ENCODE data around the gene FAM222B.
"Not testable (repeated sequence)": the region's sequence is repeated elsewhere in the genome, so short reads cannot be mapped to it uniquely, and the experiment has no call there.

The FAM222B gene

DNA sequence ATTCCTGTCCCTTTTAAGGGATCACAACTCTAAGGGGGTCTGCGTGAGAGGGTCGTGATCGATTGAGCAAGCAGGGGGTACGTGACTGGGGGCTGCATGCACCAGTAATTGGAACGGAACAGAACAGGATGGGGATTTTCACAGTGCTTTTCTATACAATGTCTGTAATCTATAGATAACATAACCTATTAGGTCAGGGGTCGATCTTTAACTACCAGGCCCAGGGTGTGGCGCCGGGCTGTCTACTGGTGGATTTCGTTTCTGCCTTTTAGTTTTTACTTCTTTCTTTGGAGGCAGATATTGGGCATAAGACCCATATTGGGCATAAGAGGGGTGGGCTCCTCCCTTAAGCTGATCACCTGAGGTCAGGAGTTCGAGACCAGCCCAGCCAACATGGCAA lies 6.0 kb downstream of the FAM222B start:
- H3K27me3 ChIP-seq (ENCODE audit: insufficient read depth, low read length); H3K4me3 ChIP-seq (ENCODE audit: low read length); H3K9me3 ChIP-seq (ENCODE audit: insufficient read depth, low read depth, low read length); H3K4me1 ChIP-seq (ENCODE audit: insufficient read depth, low read length); H3K9ac ChIP-seq (ENCODE audit: low read depth, low read length); H3K36me3 ChIP-seq (ENCODE audit: insufficient read depth, low read length); H3K27ac ChIP-seq (ENCODE audit: low read depth, low read length): not testable (repeated sequence)
- 93% methylated on average over 8 of the region's 10 CpGs for WGBS

GRCh38 chr17:28834420-28834819 lies 8.2 kb downstream of the FAM222B start:
- Histone ChIP-seq H3K9ac (ENCODE audit: low read depth, low read length) (no peak overlapping the region), H3K27me3 (ENCODE audit: insufficient read depth, low read length) (no peaks in the 10 kb centered on the region), H3K4me3 (ENCODE audit: low read length) (no peak overlapping the region), H3K4me1 (ENCODE audit: insufficient read depth, low read length) (no peaks in the 10 kb centered on the region), H3K9me3 (ENCODE audit: insufficient read depth, low read depth, low read length) (no peaks in the 10 kb centered on the region), H3K27ac (ENCODE audit: low read depth, low read length) (no peak overlapping the region), H3K36me3 (ENCODE audit: insufficient read depth, low read length) (peaks cover 2% of the 10 kb centered on the region; the same call in 1 of the 2 replicates)
- no CpG with 5 or more reads among the region's 1 CpG for WGBS

DNA sequence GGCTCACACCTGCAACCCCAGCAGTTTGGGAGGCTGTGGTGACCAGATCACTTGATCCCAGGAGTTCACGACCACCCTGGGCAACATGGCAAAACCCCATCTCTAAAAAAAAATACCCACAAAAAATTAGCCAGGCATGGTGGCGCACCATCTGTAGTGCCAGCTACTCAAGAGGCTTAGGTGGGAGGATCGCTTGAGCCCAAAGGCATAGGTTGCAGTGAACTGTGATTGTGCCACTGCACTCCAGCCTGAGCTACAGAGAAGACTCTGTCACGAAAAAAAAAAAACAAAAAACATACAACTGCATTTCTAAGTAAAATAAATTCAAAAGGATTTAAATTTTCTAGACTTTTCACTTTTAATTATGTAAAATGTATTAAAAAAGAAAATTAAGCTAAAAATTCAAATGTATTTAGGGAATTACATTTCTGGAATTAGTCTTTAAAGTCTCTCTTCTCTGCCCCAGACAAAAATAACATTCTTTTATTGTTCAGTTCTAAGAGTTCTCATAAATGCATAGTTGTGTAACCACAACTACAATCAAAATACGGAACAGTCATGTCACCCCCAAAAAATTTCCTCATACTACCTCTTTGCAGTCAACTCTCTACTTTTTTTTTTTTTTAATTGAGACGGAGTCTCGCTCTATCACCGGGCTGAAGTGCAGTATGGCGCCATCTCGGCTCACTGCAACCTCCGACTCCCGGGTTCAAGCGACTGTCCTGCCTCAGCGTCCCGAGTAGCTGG lies 14.1 kb downstream of the FAM222B start:
- Histone ChIP-seq H3K9ac (ENCODE audit: low read depth, low read length) (no peak overlapping the region), H3K27ac (ENCODE audit: low read depth, low read length) (no peak overlapping the region), H3K4me3 (ENCODE audit: low read length) (no peak overlapping the region), H3K9me3 (ENCODE audit: insufficient read depth, low read depth, low read length) (no peaks in the 10 kb centered on the region), H3K36me3 (ENCODE audit: insufficient read depth, low read length) (peaks cover 4% of the 10 kb centered on the region; the same call in 1 of the 2 replicates), H3K4me1 (ENCODE audit: insufficient read depth, low read length) (no peaks in the 10 kb centered on the region), H3K27me3 (ENCODE audit: insufficient read depth, low read length) (no peaks in the 10 kb centered on the region)
- WGBS: 97% methylated on average over 14 of the region's 15 CpGs

- H3K9ac ChIP-seq (ENCODE audit: low read depth, low read length): no peak overlapping the region
- H3K4me3 ChIP-seq (ENCODE audit: low read length): no peak overlapping the region
- no CpG with 5 or more reads among the region's 1 CpG for WGBS
- no peaks in the 10 kb centered on the region for H3K4me1 ChIP-seq (ENCODE audit: insufficient read depth, low read length)
- no peaks in the 10 kb centered on the region for H3K27me3 ChIP-seq (ENCODE audit: insufficient read depth, low read length)
- peaks cover 6% of the 10 kb centered on the region; the same call in 1 of the 2 replicates for H3K36me3 ChIP-seq (ENCODE audit: insufficient read depth, low read length)
- no peak overlapping the region for H3K27ac ChIP-seq (ENCODE audit: low read depth, low read length)
- no peaks in the 10 kb centered on the region for H3K9me3 ChIP-seq (ENCODE audit: insufficient read depth, low read depth, low read length)
Measured at GRCh38 chr17:28827672-28828071, 14.9 kb downstream of the FAM222B start.

- 84% methylated on average over 1 of the region's 1 CpG for WGBS
- Histone ChIP-seq H3K36me3 (ENCODE audit: insufficient read depth, low read length) (peaks cover 2% of the 10 kb centered on the region; the same call in 1 of the 2 replicates), H3K27ac (ENCODE audit: low read depth, low read length) (no peak overlapping the region), H3K4me1 (ENCODE audit: insufficient read depth, low read length) (peaks cover 5% of the 10 kb centered on the region; the same call in 1 of the 2 replicates), H3K4me3 (ENCODE audit: low read length) (no peak overlapping the region), H3K27me3 (ENCODE audit: insufficient read depth, low read length) (no peaks in the 10 kb centered on the region), H3K9ac (ENCODE audit: low read depth, low read length) (no peak overlapping the region), H3K9me3 (ENCODE audit: insufficient read depth, low read depth, low read length) (no peaks in the 10 kb centered on the region)
Measured at GRCh38 chr17:28819582-28819981, 23.0 kb downstream of the FAM222B start.

DNA sequence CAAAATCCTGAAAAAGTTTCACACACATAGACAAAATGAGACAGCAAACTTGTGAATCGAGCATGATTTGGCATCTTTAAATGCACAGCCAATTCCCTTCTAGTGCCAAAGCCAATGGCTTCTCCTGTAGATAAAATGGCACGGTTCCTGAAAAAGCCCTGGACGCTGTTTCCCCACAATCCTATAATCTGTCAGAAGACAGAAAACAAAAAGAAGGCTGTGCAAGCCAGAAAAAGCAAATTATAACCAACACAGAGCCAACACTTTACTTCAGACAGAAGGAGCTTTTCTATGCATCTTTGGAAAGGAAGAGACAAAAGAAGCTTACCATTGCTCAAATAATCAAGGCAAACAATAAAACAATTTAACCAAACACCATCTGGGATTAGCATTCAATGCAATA lies 23.8 kb downstream of the FAM222B start:
- 94% methylated on average over 3 of the region's 3 CpGs for WGBS
- H3K4me3 ChIP-seq (ENCODE audit: low read length): no peak overlapping the region
- H3K9ac ChIP-seq (ENCODE audit: low read depth, low read length): no peak overlapping the region

GRCh38 chr17:28816540-28816939 lies 26.1 kb downstream of the FAM222B start:
- no peak overlapping the region for H3K4me3 ChIP-seq (ENCODE audit: low read length)
- no peaks in the 10 kb centered on the region; the same call in 1 of the 2 replicates for H3K36me3 ChIP-seq (ENCODE audit: insufficient read depth, low read length)
- peaks cover 8% of the 10 kb centered on the region; the same call in 1 of the 2 replicates for H3K4me1 ChIP-seq (ENCODE audit: insufficient read depth, low read length)
- no peak overlapping the region for H3K27ac ChIP-seq (ENCODE audit: low read depth, low read length)
- H3K9ac ChIP-seq (ENCODE audit: low read depth, low read length): no peak overlapping the region
- H3K9me3 ChIP-seq (ENCODE audit: insufficient read depth, low read depth, low read length): no peaks in the 10 kb centered on the region
- H3K27me3 ChIP-seq (ENCODE audit: insufficient read depth, low read length): no peaks in the 10 kb centered on the region
- 92% methylated on average over 4 of the region's 4 CpGs for WGBS

More for the DNA sequence above, 23.8 kb downstream of the FAM222B start:
- Histone ChIP-seq H3K27me3 (ENCODE audit: insufficient read depth, low read length) (no peaks in the 10 kb centered on the region), H3K9me3 (ENCODE audit: insufficient read depth, low read depth, low read length) (no peaks in the 10 kb centered on the region), H3K4me1 (ENCODE audit: insufficient read depth, low read length) (peaks cover 5% of the 10 kb centered on the region; the same call in 1 of the 2 replicates), H3K27ac (ENCODE audit: low read depth, low read length) (no peak overlapping the region), H3K36me3 (ENCODE audit: insufficient read depth, low read length) (peaks cover 2% of the 10 kb centered on the region; the same call in 1 of the 2 replicates)

DNA sequence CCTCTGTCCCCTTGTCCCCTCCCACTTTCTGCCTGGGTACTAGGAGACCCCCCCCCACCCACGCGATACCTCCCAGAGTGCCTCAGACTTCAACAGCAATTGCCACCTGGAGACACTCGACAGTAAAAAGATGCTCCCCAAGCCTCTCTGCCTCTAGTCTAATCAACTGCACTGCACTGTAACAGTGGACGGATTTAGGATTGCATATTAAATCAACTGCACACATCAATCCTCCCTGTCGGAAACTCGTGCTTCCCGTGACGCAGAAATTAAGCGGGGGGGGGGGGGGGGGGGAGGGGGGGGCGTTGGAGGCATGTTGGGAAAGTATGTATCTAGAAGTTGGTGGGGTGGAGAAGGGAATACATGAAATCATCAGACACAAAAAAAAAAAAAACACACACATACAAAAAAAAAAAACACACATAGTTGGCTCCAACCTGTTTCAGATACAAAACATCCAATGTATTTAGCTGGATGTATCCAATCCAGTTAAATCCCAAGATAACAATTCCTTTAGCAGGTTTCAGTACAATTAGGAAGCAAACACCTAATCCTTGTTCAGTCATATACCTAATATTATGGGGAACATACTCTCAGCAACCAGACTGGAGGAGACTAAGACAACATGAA lies 29.7 kb downstream of the FAM222B start:
- Histone ChIP-seq H3K4me1 (ENCODE audit: insufficient read depth, low read length) (peaks cover 25% of the 10 kb centered on the region), H3K4me3 (ENCODE audit: low read length) (peak overlapping the region; percentile 82), H3K27me3 (ENCODE audit: insufficient read depth, low read length) (no peaks in the 10 kb centered on the region), H3K36me3 (ENCODE audit: insufficient read depth, low read length) (no peaks in the 10 kb centered on the region), H3K27ac (ENCODE audit: low read depth, low read length) (peak overlapping the region; percentile 86), H3K9me3 (ENCODE audit: insufficient read depth, low read depth, low read length) (no peaks in the 10 kb centered on the region), H3K9ac (ENCODE audit: low read depth, low read length) (peak overlapping the region; percentile 81)
- WGBS: 0% methylated on average over 4 of the region's 10 CpGs

GRCh38 chr17:28812091-28812747 lies 30.4 kb downstream of the FAM222B start:
- H3K27me3 ChIP-seq (ENCODE audit: insufficient read depth, low read length): no peaks in the 10 kb centered on the region
- no peaks in the 10 kb centered on the region for H3K9me3 ChIP-seq (ENCODE audit: insufficient read depth, low read depth, low read length)
- H3K4me1 ChIP-seq (ENCODE audit: insufficient read depth, low read length): peaks cover 30% of the 10 kb centered on the region
- under 1% methylated on average over 47 of the region's 47 CpGs for WGBS
- H3K4me3 ChIP-seq (ENCODE audit: low read length): peak overlapping the region; percentile 82
- peak overlapping the region; percentile 89 for H3K27ac ChIP-seq (ENCODE audit: low read depth, low read length)
- H3K9ac ChIP-seq (ENCODE audit: low read depth, low read length): peak overlapping the region; percentile 81
- H3K36me3 ChIP-seq (ENCODE audit: insufficient read depth, low read length): no peaks in the 10 kb centered on the region

DNA sequence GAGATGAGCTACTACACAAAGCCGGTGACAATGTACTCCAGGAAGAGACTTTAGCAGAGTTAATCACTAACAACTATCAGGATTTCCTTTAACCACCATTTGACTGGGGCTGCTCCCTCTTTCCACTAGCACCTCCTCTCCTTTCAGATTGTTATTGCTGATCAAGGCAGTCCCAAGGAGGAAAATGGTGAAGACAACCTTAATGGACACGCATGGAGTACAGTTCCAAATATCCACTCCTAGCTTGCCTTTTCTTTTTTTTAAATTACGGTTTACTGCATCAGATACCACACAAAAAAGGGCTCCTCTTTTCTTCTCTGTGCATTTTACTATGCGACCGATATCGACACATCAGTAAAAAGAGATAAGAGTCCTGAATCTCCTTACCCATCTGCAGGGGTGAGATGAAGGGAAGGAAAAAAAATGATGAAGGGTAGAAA lies 30.9 kb downstream of the FAM222B start:
- H3K27ac ChIP-seq (ENCODE audit: low read depth, low read length): peak overlapping the region; percentile 89

DNA sequence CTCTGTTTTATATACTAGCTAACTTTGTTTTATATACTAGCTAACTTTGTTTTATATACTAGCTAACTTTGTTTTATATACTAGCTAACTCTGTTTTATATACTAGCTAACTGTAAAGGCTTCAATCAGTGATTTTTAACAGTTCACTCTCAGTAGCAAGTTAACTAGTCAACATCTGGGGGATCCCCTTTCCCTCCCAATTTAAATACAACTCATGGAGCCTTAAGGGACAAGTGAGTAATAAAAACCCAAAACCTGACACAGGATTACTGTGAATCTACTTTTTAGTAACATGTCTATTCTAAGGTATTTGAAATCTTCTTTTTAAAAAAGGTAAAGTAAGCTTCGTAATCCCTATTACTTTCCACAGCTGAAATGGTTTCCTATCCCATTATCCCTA lies 32.2 kb downstream of the FAM222B start:
- 83% methylated on average over 1 of the region's 1 CpG for WGBS
- peak overlapping the region; percentile 82 for H3K4me3 ChIP-seq (ENCODE audit: low read length)
- no peak overlapping the region for H3K27ac ChIP-seq (ENCODE audit: low read depth, low read length)
- peaks cover 30% of the 10 kb centered on the region for H3K4me1 ChIP-seq (ENCODE audit: insufficient read depth, low read length)
- H3K9ac ChIP-seq (ENCODE audit: low read depth, low read length): no peak overlapping the region; the same call in 1 of the 2 replicates
- H3K27me3 ChIP-seq (ENCODE audit: insufficient read depth, low read length): no peaks in the 10 kb centered on the region
- peaks cover 14% of the 10 kb centered on the region for H3K36me3 ChIP-seq (ENCODE audit: insufficient read depth, low read length)
- H3K9me3 ChIP-seq (ENCODE audit: insufficient read depth, low read depth, low read length): no peaks in the 10 kb centered on the region

More for the DNA sequence above, 30.9 kb downstream of the FAM222B start:
- Histone ChIP-seq H3K27me3 (ENCODE audit: insufficient read depth, low read length) (no peaks in the 10 kb centered on the region), H3K9ac (ENCODE audit: low read depth, low read length) (peak overlapping the region; percentile 75), H3K4me1 (ENCODE audit: insufficient read depth, low read length) (peaks cover 30% of the 10 kb centered on the region), H3K36me3 (ENCODE audit: insufficient read depth, low read length) (peaks cover 2% of the 10 kb centered on the region), H3K9me3 (ENCODE audit: insufficient read depth, low read depth, low read length) (no peaks in the 10 kb centered on the region), H3K4me3 (ENCODE audit: low read length) (peak overlapping the region; percentile 82)
- WGBS: 3% methylated on average over 4 of the region's 6 CpGs

Data from HUES64 (cell line).